NCI-H2029 treated with DMSO at 0.1 percent for 48 hours (cell line): ENCODE results near the gene PGP.
"Not testable (repeated sequence)": the region's sequence is repeated elsewhere in the genome, so short reads cannot be mapped to it uniquely, and the experiment has no call there.

ENCODE experiments used
- DNase-seq: peaks from one replicate; lab custom pipeline; 2025; lab: John Stamatoyannopoulos, UW

Gene PGP

GRCh38 chr16:2223221-2223941 lies 8.7 kb upstream of the PGP start, which contains the start of gene E4F1:
TSS of gene E4F1 (plus strand) at chr16:2223591. CDS start at chr16:2223614, 23 bp downstream.
- DNase-seq = peak; percentile 89

DNA sequence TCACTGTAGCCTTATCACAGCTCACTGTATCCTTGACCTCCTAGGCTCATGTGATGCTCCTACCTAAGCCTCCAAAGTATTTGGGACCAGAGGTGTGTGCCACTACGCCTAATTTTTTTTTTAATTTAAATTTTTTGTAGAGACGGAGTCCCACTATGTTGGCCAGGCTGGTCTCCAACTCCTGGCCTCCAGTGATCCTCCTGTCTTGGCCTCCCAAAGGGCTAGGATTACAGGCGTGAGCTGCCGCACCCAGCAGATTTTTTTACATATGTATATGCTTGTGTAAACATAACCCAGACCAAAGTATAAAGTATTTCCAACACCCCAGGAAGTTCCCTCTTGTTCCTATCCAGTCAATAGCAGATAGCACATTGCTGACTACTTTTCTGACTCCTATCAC lies 1.7 kb upstream of the PGP start:
- no peak for DNase-seq

- DNase-seq = no peak
Observed at GRCh38 chr16:2213817-2214718, 572 bp downstream of the PGP start.

- DNase-seq = no peak
Observed at GRCh38 chr16:2212362-2213324, 2.0 kb downstream of the PGP start.

DNA sequence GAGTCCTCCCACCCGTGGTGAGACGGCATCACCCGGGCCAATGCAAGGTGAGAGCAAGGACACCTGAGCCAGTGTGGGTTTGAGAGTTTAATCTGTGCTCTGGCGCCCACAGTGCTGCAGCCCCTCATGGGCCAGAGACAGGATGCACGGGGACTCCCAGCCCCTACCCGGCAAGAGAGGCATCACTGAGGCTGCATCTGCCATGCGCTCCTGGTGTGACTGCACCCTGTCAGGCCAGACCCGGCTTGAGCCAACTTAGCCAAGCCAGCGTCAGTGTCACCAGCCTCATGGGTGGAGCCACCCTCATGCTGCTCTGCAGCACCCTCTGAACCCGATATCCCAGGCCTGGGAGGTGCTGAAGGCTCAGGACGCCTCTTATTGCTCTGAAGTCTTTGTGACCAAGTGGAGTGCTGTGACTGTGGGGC lies 2.7 kb downstream of the PGP start:
- DNase-seq = no peak

DNA sequence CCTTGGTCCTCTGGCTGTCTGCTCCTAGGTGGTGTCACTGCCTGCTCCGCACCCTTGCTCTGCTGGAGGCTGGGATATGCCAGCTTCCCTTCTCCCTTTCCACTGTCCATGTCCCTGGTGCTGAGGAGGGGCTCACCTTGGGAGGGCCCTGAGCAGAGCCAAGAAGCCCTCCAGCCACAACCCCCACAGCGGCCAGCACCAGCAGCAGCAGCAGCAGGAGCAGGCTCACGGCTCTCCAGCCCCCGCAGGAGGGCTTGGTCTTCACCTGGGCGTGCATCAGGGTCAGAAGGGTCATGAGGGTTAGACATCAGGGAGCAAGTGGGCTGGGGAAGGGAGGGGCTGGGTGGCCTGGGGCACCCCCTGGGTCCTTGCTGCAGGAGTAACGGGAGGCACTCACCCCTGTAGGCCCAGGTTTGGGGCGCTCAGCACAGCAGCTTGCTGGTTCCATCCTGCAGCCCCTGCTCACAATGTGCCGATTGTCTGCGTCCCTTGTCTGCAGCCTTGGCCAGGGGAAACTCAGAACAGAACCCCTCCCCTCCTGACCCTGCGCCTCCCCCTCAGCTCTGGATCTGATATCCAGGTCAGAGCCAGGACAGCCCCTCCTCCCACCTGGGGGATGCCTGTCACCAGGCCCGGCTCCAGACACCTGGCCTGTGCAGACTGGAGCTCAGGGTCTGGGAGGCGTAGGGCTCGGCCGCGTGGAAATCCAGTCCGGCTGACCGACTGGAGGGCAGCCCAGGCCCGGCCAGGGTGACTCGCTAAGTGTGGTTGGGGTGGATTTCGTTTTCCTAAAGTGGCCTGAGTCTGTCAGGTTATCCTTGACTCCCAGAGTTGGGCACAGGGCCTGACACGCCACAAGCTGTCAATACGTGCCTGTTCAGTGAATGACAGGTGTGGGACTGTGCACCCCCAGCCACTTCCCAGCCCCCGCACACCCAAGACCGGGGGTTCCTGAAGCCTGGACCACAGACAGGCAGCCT lies 4.0 kb downstream of the PGP start, which contains the start of gene BRICD5:
Gene BRICD5, minus strand, starts transcription at position 478 of the 980 bp plus-strand sequence. Its CDS starts 30 bp downstream, at position 448.
- DNase-seq = no peak

- DNase-seq = no peak
Observed at GRCh38 chr16:2210009-2210332, 4.7 kb downstream of the PGP start.

- DNase-seq = no peak
Observed at GRCh38 chr16:2209258-2210008, 5.2 kb downstream of the PGP start.

- no peak for DNase-seq
Observed at GRCh38 chr16:2208772-2209171, 5.9 kb downstream of the PGP start.

GRCh38 chr16:2208308-2208707 lies 6.3 kb downstream of the PGP start:
- DNase-seq = no peak

- DNase-seq = no peak
Observed at GRCh38 chr16:2207872-2208271, 6.8 kb downstream of the PGP start.

- DNase-seq = no peak
Observed at GRCh38 chr16:2206780-2207433, 7.7 kb downstream of the PGP start.

DNA sequence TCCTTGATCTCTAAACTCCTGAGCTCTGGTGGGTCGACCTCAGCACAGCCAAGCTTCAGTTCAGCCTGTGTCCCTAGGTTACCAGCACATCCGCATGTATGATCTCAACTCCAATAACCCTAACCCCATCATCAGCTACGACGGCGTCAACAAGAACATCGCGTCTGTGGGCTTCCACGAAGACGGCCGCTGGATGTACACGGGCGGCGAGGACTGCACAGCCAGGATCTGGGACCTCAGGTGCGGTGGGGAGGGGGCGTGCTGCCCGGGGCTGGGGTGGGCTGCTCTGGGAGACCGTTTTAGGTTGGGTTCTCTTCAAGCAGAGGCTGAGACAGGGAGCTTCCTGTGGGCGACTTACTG lies 8.2 kb downstream of the PGP start:
- DNase-seq = no peak

DNA sequence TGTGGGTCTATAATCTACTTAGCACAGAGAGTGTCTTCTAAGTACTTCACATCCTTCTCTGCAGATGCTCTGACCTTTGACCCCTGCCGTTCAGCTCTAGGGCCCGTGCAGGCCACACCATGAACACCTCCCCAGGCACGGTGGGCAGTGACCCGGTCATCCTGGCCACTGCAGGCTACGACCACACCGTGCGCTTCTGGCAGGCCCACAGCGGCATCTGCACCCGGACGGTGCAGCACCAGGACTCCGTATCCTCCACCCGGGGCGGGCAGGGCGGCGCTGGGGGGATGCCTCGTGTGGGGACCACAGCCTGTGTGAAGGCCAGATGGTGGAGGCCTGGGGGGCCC lies 8.7 kb downstream of the PGP start:
- no peak for DNase-seq

- no peak for DNase-seq
Observed at GRCh38 chr16:2205104-2205966, 9.3 kb downstream of the PGP start, which contains the start of gene MLST8. TSS of gene MLST8 (plus strand) at chr16:2205454. CDS start at chr16:2206086, 632 bp downstream.

GRCh38 chr16:2204416-2205103 lies 10.1 kb downstream of the PGP start:
- DNase-seq = no peak

GRCh38 chr16:2203119-2203688 lies 11.4 kb downstream of the PGP start:
- not testable (repeated sequence) for DNase-seq

DNA sequence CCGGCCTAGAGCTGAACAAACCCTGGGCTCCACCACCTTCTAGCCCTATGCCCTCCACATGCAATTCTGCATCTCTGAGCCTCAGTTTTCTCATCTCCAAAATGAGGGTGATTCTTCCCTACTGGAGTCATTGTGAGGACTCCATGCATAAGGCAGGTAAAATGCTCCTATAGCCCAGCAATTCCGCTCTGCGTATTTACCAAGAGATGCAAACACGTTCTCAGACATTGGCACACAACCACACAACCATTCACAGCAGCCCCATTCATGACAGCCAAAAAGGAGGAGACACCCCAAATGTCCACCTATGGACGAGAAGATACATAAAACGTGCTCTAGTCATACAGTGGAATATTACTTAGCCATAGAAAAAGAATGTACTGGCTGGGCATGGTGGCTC lies 14.3 kb downstream of the PGP start:
- no peak for DNase-seq
